ENCODE measurements around the gene GID8.

The GID8 gene

GRCh38 chr20:62971950-62972844 lies 34.2 kb downstream of the GID8 start:
- DNase-seq, result no peak

GRCh38 chr20:62972845-62973745 lies 35.1 kb downstream of the GID8 start:
- no peak for DNase-seq

- DNase-seq, result no peak
Measured at GRCh38 chr20:62975251-62975760, 37.4 kb downstream of the GID8 start.

GRCh38 chr20:62975812-62976508 lies 38.0 kb downstream of the GID8 start:
- no peak for DNase-seq

- no peak for DNase-seq
Measured at GRCh38 chr20:62976886-62977285, 38.9 kb downstream of the GID8 start.

- DNase-seq, result no peak
Measured at GRCh38 chr20:62977613-62978560, 39.9 kb downstream of the GID8 start.

- no peak for DNase-seq
Measured at GRCh38 chr20:62978561-62978943, 40.6 kb downstream of the GID8 start.

GRCh38 chr20:62979310-62979709 lies 41.4 kb downstream of the GID8 start:
- DNase-seq, result no peak

GRCh38 chr20:62979876-62980373 lies 42.0 kb downstream of the GID8 start:
- no peak for DNase-seq

GRCh38 chr20:62980380-62980960 lies 42.5 kb downstream of the GID8 start:
- DNase-seq, result peak; percentile 53

- DNase-seq, result no peak
Measured at GRCh38 chr20:62980970-62981369, 43.0 kb downstream of the GID8 start.

GRCh38 chr20:62982124-62983075 lies 44.5 kb downstream of the GID8 start:
- no peak for DNase-seq

GRCh38 chr20:62983210-62983609 lies 45.3 kb downstream of the GID8 start:
- DNase-seq, result no peak

- no peak for DNase-seq
Measured at GRCh38 chr20:62984666-62985443, 46.9 kb downstream of the GID8 start.

GRCh38 chr20:62985444-62985778 lies 47.5 kb downstream of the GID8 start:
- no peak for DNase-seq

- no peak for DNase-seq
Measured at GRCh38 chr20:62986257-62986800, 48.4 kb downstream of the GID8 start.

GRCh38 chr20:62987114-62987513 lies 49.2 kb downstream of the GID8 start:
- no peak for DNase-seq

- no peak for DNase-seq
Measured at GRCh38 chr20:62989201-62989601, 51.3 kb downstream of the GID8 start.

- no peak for DNase-seq
Measured at GRCh38 chr20:62990306-62990825, 52.4 kb downstream of the GID8 start.

Data from NCI-H2081 treated with DMSO at 0.1 percent for 48 hours (cell line).